Measurements from ENCODE around the gene SLC1A2. TPM values are rescaled to one million over a fixed set of nuclear protein-coding genes. Genes with fewer than 3 reads are reported as not detected.

Gene SLC1A2
- total RNA-seq, 2 donors from 2014 or later, result 7.1 to 13.5 TPM

DNA sequence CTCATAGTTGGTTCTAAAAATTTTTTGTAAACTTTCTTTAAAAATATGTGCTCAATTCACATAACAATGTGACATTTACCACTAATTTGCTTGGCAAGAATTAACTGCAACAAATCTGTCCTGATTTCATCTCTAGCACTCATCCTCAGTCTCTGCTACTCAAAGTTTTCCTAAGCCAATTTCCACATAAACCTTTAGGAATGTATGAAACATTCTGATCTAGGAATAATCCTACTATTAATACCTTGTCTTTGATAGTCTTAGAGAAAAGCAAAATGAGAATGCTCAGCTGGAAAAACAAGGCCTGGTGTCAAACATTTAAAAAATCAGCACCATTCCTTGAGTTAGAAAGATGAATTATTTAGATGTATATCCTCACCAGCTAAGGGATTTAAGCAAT lies 166.1 kb downstream of the SLC1A2 start:
- Mint-ChIP-seq H3K9me3 (peaks cover 3% of the 10 kb centered on the region), H3K36me3 (ENCODE audit: low read depth) (no peaks in the 10 kb centered on the region), H3K4me1 (no peaks in the 10 kb centered on the region), H3K27ac (no peak overlapping the region), H3K4me3 (no peak overlapping the region), H3K27me3 (ENCODE audit: insufficient read depth) (peaks cover 6% of the 10 kb centered on the region)
- Histone ChIP-seq H3K27ac (ENCODE audit: low read depth, low read length) (no peak overlapping the region), H3K4me1 (ENCODE audit: control insufficient read depth, insufficient read depth, low read length) (no peaks in the 10 kb centered on the region), H3K36me3 (ENCODE audit: control insufficient read depth, insufficient read depth, low read length) (no peaks in the 10 kb centered on the region), H3K27me3 (ENCODE audit: control insufficient read depth, insufficient read depth, low read length, poor library complexity, severe bottlenecking) (no peaks in the 10 kb centered on the region), H3K4me3 (ENCODE audit: low read length) (no peak overlapping the region), H3K9me3 (ENCODE audit: control insufficient read depth, low read length) (no peaks in the 10 kb centered on the region), H3K9ac (ENCODE audit: extremely low read depth, low read length, poor library complexity, severe bottlenecking) (no peak overlapping the region)
- TF ChIP-seq, protein P1, sequence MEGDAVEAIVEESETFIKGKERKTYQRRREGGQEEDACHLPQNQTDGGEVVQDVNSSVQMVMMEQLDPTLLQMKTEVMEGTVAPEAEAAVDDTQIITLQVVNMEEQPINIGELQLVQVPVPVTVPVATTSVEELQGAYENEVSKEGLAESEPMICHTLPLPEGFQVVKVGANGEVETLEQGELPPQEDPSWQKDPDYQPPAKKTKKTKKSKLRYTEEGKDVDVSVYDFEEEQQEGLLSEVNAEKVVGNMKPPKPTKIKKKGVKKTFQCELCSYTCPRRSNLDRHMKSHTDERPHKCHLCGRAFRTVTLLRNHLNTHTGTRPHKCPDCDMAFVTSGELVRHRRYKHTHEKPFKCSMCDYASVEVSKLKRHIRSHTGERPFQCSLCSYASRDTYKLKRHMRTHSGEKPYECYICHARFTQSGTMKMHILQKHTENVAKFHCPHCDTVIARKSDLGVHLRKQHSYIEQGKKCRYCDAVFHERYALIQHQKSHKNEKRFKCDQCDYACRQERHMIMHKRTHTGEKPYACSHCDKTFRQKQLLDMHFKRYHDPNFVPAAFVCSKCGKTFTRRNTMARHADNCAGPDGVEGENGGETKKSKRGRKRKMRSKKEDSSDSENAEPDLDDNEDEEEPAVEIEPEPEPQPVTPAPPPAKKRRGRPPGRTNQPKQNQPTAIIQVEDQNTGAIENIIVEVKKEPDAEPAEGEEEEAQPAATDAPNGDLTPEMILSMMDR (conservative IDR thresholded peaks at IDR 0.05), result no peak
- DNase-seq, result no peak

DNA sequence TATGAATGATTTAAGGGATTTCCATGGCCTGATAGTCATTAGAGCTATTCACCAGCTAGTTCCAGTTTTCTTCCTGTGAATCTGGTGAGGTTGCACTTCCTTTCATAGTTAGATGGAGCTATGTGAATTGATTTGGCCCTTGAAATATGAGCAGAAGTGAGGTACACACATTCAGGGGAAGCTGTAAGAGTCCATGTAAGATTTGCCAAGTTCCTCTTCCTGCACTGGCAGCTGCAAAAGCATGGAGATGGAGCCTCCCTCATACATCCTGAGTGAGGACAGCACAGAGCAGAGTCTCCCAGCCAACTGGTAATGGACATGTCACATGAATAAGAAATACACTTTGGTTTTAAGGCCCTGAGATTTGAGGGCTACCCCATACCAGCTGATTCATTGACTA lies 168.7 kb downstream of the SLC1A2 start:
- Mint-ChIP-seq H3K27me3 (ENCODE audit: insufficient read depth) (peaks cover 6% of the 10 kb centered on the region), H3K27ac (no peak overlapping the region), H3K4me1 (no peaks in the 10 kb centered on the region), H3K36me3 (ENCODE audit: low read depth) (no peaks in the 10 kb centered on the region), H3K9me3 (peaks cover 3% of the 10 kb centered on the region), H3K4me3 (no peak overlapping the region)
- DNase-seq, result no peak
- Histone ChIP-seq H3K4me3 (ENCODE audit: low read length) (no peak overlapping the region), H3K27me3 (ENCODE audit: control insufficient read depth, insufficient read depth, low read length, poor library complexity, severe bottlenecking) (no peaks in the 10 kb centered on the region), H3K9ac (ENCODE audit: extremely low read depth, low read length, poor library complexity, severe bottlenecking) (no peak overlapping the region), H3K36me3 (ENCODE audit: control insufficient read depth, insufficient read depth, low read length) (no peaks in the 10 kb centered on the region), H3K27ac (ENCODE audit: low read depth, low read length) (no peak overlapping the region), H3K9me3 (ENCODE audit: control insufficient read depth, low read length) (no peaks in the 10 kb centered on the region), H3K4me1 (ENCODE audit: control insufficient read depth, insufficient read depth, low read length) (no peaks in the 10 kb centered on the region)
- TF ChIP-seq, protein P1 (conservative IDR thresholded peaks at IDR 0.05), result no peak

DNA sequence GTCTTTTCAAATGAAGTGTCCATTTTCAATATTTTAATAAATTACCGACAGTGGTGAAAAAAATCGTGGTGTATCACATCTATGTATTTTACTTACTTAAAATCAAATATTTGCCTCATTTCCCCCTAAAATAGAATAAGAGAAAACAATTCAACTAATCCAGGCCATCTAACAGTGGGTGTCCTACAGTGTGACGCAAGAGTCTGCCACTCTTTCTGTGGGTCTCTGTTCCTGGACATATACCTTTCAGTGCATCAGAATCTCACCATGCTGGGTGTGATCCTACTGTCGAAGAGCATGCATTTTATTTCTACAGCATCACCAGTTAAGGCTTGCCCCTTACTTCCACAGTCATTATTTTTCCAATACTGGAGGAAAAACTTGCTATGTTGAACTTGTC lies 169.2 kb downstream of the SLC1A2 start:
- Mint-ChIP-seq H3K27ac (no peak overlapping the region), H3K9me3 (peaks cover 3% of the 10 kb centered on the region), H3K36me3 (ENCODE audit: low read depth) (no peaks in the 10 kb centered on the region), H3K27me3 (ENCODE audit: insufficient read depth) (peaks cover 6% of the 10 kb centered on the region), H3K4me3 (no peak overlapping the region), H3K4me1 (no peaks in the 10 kb centered on the region)
- no peaks in the 10 kb centered on the region for H3K4me1 ChIP-seq (ENCODE audit: control insufficient read depth, insufficient read depth, low read length)
- no peaks in the 10 kb centered on the region for H3K9me3 ChIP-seq (ENCODE audit: control insufficient read depth, low read length)
- H3K27ac ChIP-seq (ENCODE audit: low read depth, low read length), result no peak overlapping the region
- H3K9ac ChIP-seq (ENCODE audit: extremely low read depth, low read length, poor library complexity, severe bottlenecking), result no peak overlapping the region
- H3K27me3 ChIP-seq (ENCODE audit: control insufficient read depth, insufficient read depth, low read length, poor library complexity, severe bottlenecking), result no peaks in the 10 kb centered on the region
- DNase-seq, result no peak
- no peaks in the 10 kb centered on the region for H3K36me3 ChIP-seq (ENCODE audit: control insufficient read depth, insufficient read depth, low read length)
- H3K4me3 ChIP-seq (ENCODE audit: low read length), result no peak overlapping the region
- 83 to 93% methylated on average over 1 to 4 of the region's 4 CpGs for WGBS, 2 experiments (ENCODE audit: insufficient coverage in 1 of 2, insufficient read length in 1 of 2)
- TF ChIP-seq, protein P1 (conservative IDR thresholded peaks at IDR 0.05), result no peak
